GM12872 (cell line): ENCODE data around the gene TIMM44.

Source experiments
- TF ChIP-seq, protein P1 (sequence below): IDR thresholded peaks from 3 replicates; pipeline ENCODE4 v1.5.1; 2011; ENCODE audit warnings: low read depth, mild to moderate bottlenecking, low read length, moderate library complexity; ENCODE audit not compliant: insufficient read depth

Gene TIMM44

DNA sequence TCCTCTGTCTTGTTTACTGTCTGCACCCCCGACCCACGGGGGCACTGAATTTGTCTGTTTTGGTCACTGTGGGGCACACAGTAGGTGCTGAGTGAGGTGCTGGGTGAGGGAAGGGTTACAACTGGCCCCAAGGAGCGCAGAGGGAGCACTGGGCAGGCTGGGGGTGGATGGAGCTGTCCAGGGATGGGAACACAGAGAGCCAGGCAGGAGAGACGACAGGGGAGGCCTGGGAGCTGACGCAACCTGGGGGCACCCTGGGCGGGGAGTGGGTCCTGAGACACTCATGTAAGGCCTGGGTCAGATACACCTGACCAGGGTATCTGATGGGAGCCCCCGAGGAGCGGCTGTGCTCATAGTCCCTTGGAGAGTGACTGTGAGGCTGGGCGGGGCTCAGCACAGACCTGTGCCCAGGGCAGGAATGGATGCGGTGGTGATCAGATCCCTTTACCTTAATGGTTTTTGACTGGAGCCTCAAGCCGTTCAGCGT is 37.2 kb upstream of the TIMM44 start:
- TF ChIP-seq, protein P1, sequence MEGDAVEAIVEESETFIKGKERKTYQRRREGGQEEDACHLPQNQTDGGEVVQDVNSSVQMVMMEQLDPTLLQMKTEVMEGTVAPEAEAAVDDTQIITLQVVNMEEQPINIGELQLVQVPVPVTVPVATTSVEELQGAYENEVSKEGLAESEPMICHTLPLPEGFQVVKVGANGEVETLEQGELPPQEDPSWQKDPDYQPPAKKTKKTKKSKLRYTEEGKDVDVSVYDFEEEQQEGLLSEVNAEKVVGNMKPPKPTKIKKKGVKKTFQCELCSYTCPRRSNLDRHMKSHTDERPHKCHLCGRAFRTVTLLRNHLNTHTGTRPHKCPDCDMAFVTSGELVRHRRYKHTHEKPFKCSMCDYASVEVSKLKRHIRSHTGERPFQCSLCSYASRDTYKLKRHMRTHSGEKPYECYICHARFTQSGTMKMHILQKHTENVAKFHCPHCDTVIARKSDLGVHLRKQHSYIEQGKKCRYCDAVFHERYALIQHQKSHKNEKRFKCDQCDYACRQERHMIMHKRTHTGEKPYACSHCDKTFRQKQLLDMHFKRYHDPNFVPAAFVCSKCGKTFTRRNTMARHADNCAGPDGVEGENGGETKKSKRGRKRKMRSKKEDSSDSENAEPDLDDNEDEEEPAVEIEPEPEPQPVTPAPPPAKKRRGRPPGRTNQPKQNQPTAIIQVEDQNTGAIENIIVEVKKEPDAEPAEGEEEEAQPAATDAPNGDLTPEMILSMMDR, result no peak

DNA sequence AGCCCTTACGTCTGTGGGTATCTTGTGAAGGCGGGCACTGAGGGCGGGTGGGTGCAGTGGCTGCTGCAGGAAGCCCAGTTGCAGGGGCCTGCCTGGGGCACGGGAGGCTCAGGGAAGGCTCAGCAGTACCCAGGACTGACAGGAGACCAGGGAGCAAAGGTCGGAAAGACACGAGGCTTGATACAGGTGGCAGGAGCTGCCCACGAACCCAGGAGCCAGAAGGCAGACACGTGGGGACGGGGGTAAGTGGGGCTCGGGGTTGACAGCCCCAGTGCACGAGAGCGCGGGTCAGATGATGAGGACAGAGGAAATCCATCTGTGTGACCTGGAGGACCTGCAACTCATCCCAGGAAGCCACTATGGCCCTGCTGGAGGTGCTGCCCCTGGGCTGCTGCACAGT is 36.7 kb upstream of the TIMM44 start:
- TF ChIP-seq, protein P1, result no peak

DNA sequence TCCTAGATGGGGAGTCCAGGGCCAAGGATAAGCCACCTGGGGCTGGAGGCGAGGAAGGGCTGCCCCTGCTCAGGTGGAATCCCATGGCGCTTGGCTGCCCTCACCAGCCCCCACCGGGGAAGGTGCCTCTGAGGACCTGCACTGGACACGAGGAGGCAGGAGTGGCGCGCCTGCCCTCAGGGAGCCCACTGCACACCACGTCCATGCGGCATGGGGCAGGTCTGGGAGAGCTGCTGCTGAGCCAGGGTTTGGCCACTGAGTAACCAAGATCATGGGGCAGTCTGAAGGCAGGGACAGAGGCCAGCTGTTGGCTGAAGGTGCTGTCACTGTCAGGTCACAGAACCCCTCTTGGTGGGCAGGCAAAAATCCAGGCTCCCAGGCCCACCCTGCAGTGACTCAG is 36.1 kb upstream of the TIMM44 start:
- TF ChIP-seq, protein P1, result no peak

DNA sequence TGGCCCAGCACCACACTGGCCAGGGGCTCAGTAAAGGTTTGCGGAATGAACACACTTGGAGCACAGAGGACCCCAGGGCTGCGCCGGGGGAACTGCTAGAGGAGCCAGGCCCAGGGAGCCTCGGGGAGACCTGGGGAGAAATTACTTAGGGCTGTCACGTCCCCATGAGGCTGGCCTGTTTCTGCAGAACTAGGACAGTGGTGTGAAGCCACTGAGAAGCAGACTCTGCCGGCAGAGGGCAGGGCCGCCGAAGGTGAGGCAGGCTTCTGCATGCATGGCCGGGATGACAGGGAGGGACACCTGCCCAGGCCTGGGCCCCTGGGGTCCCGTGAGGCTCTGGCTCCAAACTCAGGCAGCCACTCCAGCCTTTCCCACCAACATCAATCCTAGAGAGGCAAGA is 35.5 kb upstream of the TIMM44 start:
- TF ChIP-seq, protein P1, result no peak

DNA sequence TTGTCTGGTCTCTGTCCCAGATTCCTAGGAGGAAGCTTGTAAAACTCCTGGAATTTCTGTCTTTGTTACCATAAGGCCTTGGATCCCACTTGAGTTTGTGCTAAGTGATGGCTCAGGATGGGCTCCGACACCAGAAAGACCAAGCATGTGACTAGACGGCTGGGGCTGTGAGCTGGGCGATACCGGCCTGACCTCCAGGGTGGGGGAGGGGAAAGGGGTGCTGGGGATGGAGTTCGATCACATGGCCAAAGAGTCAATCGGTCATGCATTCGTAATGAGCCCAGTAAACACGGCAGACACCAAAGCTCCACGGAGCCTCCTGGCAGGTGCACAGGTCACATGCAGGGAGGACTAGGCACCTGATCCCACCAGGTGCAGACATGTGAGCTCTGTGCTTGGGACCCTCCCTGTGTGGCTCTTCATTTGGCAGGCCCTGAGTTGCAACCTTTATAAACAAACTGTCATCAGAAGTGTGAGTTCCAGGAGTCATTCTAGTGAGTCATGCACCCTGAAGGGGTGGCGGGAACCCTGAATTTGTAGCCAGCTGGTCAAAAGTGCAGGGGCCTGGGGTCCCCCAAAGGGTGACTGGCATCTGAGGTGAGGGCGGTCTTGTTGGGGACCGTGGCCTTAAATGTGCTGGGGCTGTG is 34.8 kb upstream of the TIMM44 start:
- TF ChIP-seq, protein P1, result no peak

DNA sequence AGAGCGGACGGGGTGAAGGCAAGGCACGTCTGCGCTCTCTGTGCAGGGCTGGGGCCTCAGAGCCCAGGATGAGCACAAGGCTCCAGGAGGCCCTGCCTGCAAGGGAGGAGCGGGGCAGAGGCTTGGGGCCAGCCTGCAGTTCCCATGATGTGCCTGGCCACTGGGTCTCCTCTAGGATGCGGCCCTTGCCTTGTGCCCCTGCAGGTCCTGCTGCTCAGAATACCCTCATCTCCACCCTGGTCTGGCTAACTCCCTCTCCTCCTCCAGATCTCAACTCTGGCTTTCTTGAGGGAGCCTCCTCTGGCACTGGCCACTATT is 34.2 kb upstream of the TIMM44 start:
- TF ChIP-seq, protein P1, result no peak

DNA sequence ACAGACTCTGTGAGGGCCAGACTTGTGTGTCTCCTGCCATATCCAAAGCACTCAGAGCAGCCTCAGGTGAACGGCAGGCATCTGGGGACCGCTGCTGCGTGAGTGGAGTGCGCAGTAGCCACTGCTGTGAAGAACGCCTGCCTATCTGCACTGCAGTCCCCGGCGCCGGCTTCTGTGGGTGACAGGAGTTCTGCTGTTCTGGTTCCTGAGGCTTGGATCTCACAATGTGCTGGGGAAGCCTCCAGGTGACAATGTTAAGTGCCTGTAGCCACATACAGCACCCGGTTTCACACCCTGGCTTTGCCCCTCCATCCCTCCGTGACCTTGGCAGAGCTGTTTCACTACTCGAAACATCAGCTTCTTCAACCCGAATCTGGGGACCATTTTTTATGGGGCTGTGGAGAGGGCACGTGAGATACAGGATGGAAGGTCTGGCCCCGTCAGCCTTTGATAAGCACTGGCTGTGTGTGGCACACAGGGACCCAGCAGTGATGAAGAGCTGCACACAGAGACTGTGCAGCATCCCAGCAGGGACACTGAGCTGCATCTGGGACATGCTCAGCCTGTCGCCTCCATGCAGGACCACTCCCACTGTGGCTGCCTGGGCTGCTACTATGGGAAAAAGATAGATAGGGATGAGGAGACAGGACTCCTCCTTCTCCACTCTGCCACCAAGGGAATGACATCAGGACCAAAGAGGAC is 33.7 kb upstream of the TIMM44 start:
- TF ChIP-seq, protein P1, result no peak
